NCI-H2107 treated with DMSO at 0.1 percent for 48 hours (cell line): ENCODE data around the gene FCN2.

ENCODE experiments used
- DNase-seq: peaks from one replicate; lab custom pipeline; 2025; ENCODE audit not compliant: unreplicated experiment; lab: John Stamatoyannopoulos, UW

The FCN2 gene

GRCh38 chr9:134929193-134930158, 48.9 kb downstream of the FCN2 start:
- no peak for DNase-seq

GRCh38 chr9:134930398-134930797, 49.8 kb downstream of the FCN2 start:
- no peak for DNase-seq

GRCh38 chr9:134932171-134932570, 51.6 kb downstream of the FCN2 start:
- DNase-seq: no peak

GRCh38 chr9:134932606-134933005, 52.0 kb downstream of the FCN2 start:
- no peak for DNase-seq

- DNase-seq: no peak
Measured at GRCh38 chr9:134933076-134933659, 52.6 kb downstream of the FCN2 start.

- DNase-seq: no peak
Measured at GRCh38 chr9:134935056-134935640, 54.5 kb downstream of the FCN2 start.

GRCh38 chr9:134935701-134936345, 55.2 kb downstream of the FCN2 start:
- DNase-seq: no peak

GRCh38 chr9:134936346-134937163, 55.9 kb downstream of the FCN2 start:
- no peak for DNase-seq
